ENCODE measurements around the gene TBPL2. TPM values are rescaled to one million over a fixed set of nuclear protein-coding genes. Genes with fewer than 3 reads are reported as not detected.
"Not testable (repeated sequence)": the region's sequence is repeated elsewhere in the genome, so short reads cannot be mapped to it uniquely, and the experiment has no call there.

The TBPL2 gene
- polyA plus RNA-seq (2013, experiment 1 of 2) = not detected
- polyA plus RNA-seq (2013, experiment 2 of 2) = not detected

GRCh38 chr14:55440385-55440784, at the start of gene TBPL2:
Gene TBPL2, minus strand, starts transcription at chr14:55440616. Its CDS starts 167 bp downstream, at chr14:55440449.
- H3K27ac ChIP-seq (ENCODE audit: low read depth, low read length, severe bottlenecking) = no peak within 1 kb of the TSS
- H3K4me3 ChIP-seq (ENCODE audit: extremely low read depth, insufficient read depth, low read length, poor library complexity, severe bottlenecking) = no peak within 1 kb of the TSS
- peaks cover 4% of the 10 kb centered on the region for H3K4me1 ChIP-seq (ENCODE audit: control insufficient read depth, insufficient read depth, low read length, poor library complexity, severe bottlenecking)
- no peaks in the 10 kb centered on the region for H3K9me3 ChIP-seq (ENCODE audit: control insufficient read depth, low read length)
- no peaks in the 10 kb centered on the region for H3K36me3 ChIP-seq (ENCODE audit: control insufficient read depth, insufficient read depth, low read length)
- WGBS, 2 experiments (ENCODE audit: insufficient coverage in 2 of 2) = 92 to 94% methylated on average over 19 to 28 of the region's 29 CpGs

- no peak overlapping the region for H3K4me3 ChIP-seq (ENCODE audit: extremely low read depth, insufficient read depth, low read length, poor library complexity, severe bottlenecking)
- H3K9me3 ChIP-seq (ENCODE audit: control insufficient read depth, low read length) = no peaks in the 10 kb centered on the region
- no peaks in the 10 kb centered on the region for H3K36me3 ChIP-seq (ENCODE audit: control insufficient read depth, insufficient read depth, low read length)
- H3K4me1 ChIP-seq (ENCODE audit: control insufficient read depth, insufficient read depth, low read length, poor library complexity, severe bottlenecking) = no peaks in the 10 kb centered on the region
- no peak overlapping the region for H3K27ac ChIP-seq (ENCODE audit: low read depth, low read length, severe bottlenecking)
- no CpG with 5 or more reads among the region's 4 CpGs for WGBS, 2 experiments (ENCODE audit: insufficient coverage in 2 of 2)
Observed at GRCh38 chr14:55488204-55488603, 47.8 kb upstream of the TBPL2 start.

GRCh38 chr14:55482936-55483605, 42.7 kb upstream of the TBPL2 start:
- Histone ChIP-seq H3K9me3 (ENCODE audit: control insufficient read depth, low read length) (no peaks in the 10 kb centered on the region), H3K4me1 (ENCODE audit: control insufficient read depth, insufficient read depth, low read length, poor library complexity, severe bottlenecking) (no peaks in the 10 kb centered on the region), H3K27ac (ENCODE audit: low read depth, low read length, severe bottlenecking) (no peak overlapping the region), H3K36me3 (ENCODE audit: control insufficient read depth, insufficient read depth, low read length) (no peaks in the 10 kb centered on the region), H3K4me3 (ENCODE audit: extremely low read depth, insufficient read depth, low read length, poor library complexity, severe bottlenecking) (no peak overlapping the region)
- 80 to 81% methylated on average over 3 of the region's 4 CpGs for WGBS, 2 experiments (ENCODE audit: insufficient coverage in 2 of 2)

- 89 to 100% methylated on average over 2 to 3 of the region's 5 CpGs for WGBS, 2 experiments (ENCODE audit: insufficient coverage in 2 of 2)
Observed at GRCh38 chr14:55481769-55482168, 41.4 kb upstream of the TBPL2 start.

GRCh38 chr14:55477680-55478079, 37.3 kb upstream of the TBPL2 start:
- no peaks in the 10 kb centered on the region for H3K36me3 ChIP-seq (ENCODE audit: control insufficient read depth, insufficient read depth, low read length)
- H3K4me1 ChIP-seq (ENCODE audit: control insufficient read depth, insufficient read depth, low read length, poor library complexity, severe bottlenecking) = no peaks in the 10 kb centered on the region
- H3K9me3 ChIP-seq (ENCODE audit: control insufficient read depth, low read length) = no peaks in the 10 kb centered on the region
- H3K4me3 ChIP-seq (ENCODE audit: extremely low read depth, insufficient read depth, low read length, poor library complexity, severe bottlenecking) = no peak overlapping the region
- no peak overlapping the region for H3K27ac ChIP-seq (ENCODE audit: low read depth, low read length, severe bottlenecking)
- 91 to 94% methylated on average over 2 of the region's 4 CpGs for WGBS, 2 experiments (ENCODE audit: insufficient coverage in 2 of 2)

More at GRCh38 chr14:55481769-55482168, 41.4 kb upstream of the TBPL2 start:
- H3K9me3 ChIP-seq (ENCODE audit: control insufficient read depth, low read length) = no peaks in the 10 kb centered on the region
- no peaks in the 10 kb centered on the region for H3K36me3 ChIP-seq (ENCODE audit: control insufficient read depth, insufficient read depth, low read length)
- no peaks in the 10 kb centered on the region for H3K4me1 ChIP-seq (ENCODE audit: control insufficient read depth, insufficient read depth, low read length, poor library complexity, severe bottlenecking)
- no peak overlapping the region for H3K27ac ChIP-seq (ENCODE audit: low read depth, low read length, severe bottlenecking)
- no peak overlapping the region for H3K4me3 ChIP-seq (ENCODE audit: extremely low read depth, insufficient read depth, low read length, poor library complexity, severe bottlenecking)

- 100% methylated on average over 2 of the region's 3 CpGs; no CpG with 5 or more reads in 1 of the 2 experiments for WGBS, 2 experiments (ENCODE audit: insufficient coverage in 2 of 2)
- H3K27ac ChIP-seq (ENCODE audit: low read depth, low read length, severe bottlenecking); H3K4me1 ChIP-seq (ENCODE audit: control insufficient read depth, insufficient read depth, low read length, poor library complexity, severe bottlenecking); H3K4me3 ChIP-seq (ENCODE audit: extremely low read depth, insufficient read depth, low read length, poor library complexity, severe bottlenecking); H3K9me3 ChIP-seq (ENCODE audit: control insufficient read depth, low read length); H3K36me3 ChIP-seq (ENCODE audit: control insufficient read depth, insufficient read depth, low read length): not testable (repeated sequence)
Observed at GRCh38 chr14:55476448-55476847, 36.0 kb upstream of the TBPL2 start.

GRCh38 chr14:55473786-55474185, 33.4 kb upstream of the TBPL2 start:
- Histone ChIP-seq H3K27ac (ENCODE audit: low read depth, low read length, severe bottlenecking) (no peak overlapping the region), H3K9me3 (ENCODE audit: control insufficient read depth, low read length) (no peaks in the 10 kb centered on the region), H3K36me3 (ENCODE audit: control insufficient read depth, insufficient read depth, low read length) (no peaks in the 10 kb centered on the region), H3K4me3 (ENCODE audit: extremely low read depth, insufficient read depth, low read length, poor library complexity, severe bottlenecking) (no peak overlapping the region), H3K4me1 (ENCODE audit: control insufficient read depth, insufficient read depth, low read length, poor library complexity, severe bottlenecking) (no peaks in the 10 kb centered on the region)
- no CpG with 5 or more reads among the region's 7 CpGs for WGBS, 2 experiments (ENCODE audit: insufficient coverage in 2 of 2)

GRCh38 chr14:55470025-55470424, 29.6 kb upstream of the TBPL2 start:
- H3K4me1 ChIP-seq (ENCODE audit: control insufficient read depth, insufficient read depth, low read length, poor library complexity, severe bottlenecking) = no peaks in the 10 kb centered on the region
- no peak overlapping the region for H3K27ac ChIP-seq (ENCODE audit: low read depth, low read length, severe bottlenecking)
- 82 to 89% methylated on average over 1 of the region's 1 CpG for WGBS, 2 experiments (ENCODE audit: insufficient coverage in 2 of 2)
- no peak overlapping the region for H3K4me3 ChIP-seq (ENCODE audit: extremely low read depth, insufficient read depth, low read length, poor library complexity, severe bottlenecking)
- H3K9me3 ChIP-seq (ENCODE audit: control insufficient read depth, low read length) = no peaks in the 10 kb centered on the region
- no peaks in the 10 kb centered on the region for H3K36me3 ChIP-seq (ENCODE audit: control insufficient read depth, insufficient read depth, low read length)

GRCh38 chr14:55467307-55467706, 26.9 kb upstream of the TBPL2 start:
- Histone ChIP-seq H3K27ac (ENCODE audit: low read depth, low read length, severe bottlenecking) (no peak overlapping the region), H3K4me3 (ENCODE audit: extremely low read depth, insufficient read depth, low read length, poor library complexity, severe bottlenecking) (no peak overlapping the region), H3K9me3 (ENCODE audit: control insufficient read depth, low read length) (no peaks in the 10 kb centered on the region), H3K36me3 (ENCODE audit: control insufficient read depth, insufficient read depth, low read length) (no peaks in the 10 kb centered on the region), H3K4me1 (ENCODE audit: control insufficient read depth, insufficient read depth, low read length, poor library complexity, severe bottlenecking) (no peaks in the 10 kb centered on the region)
- 85% methylated on average over 7 of the region's 7 CpGs for WGBS, 2 experiments (ENCODE audit: insufficient coverage in 2 of 2)

- no peak overlapping the region for H3K27ac ChIP-seq (ENCODE audit: low read depth, low read length, severe bottlenecking)
- no peaks in the 10 kb centered on the region for H3K36me3 ChIP-seq (ENCODE audit: control insufficient read depth, insufficient read depth, low read length)
- H3K4me1 ChIP-seq (ENCODE audit: control insufficient read depth, insufficient read depth, low read length, poor library complexity, severe bottlenecking) = peaks cover 9% of the 10 kb centered on the region
- H3K4me3 ChIP-seq (ENCODE audit: extremely low read depth, insufficient read depth, low read length, poor library complexity, severe bottlenecking) = no peak overlapping the region
- no peaks in the 10 kb centered on the region for H3K9me3 ChIP-seq (ENCODE audit: control insufficient read depth, low read length)
- 94 to 95% methylated on average over 4 to 5 of the region's 9 CpGs for WGBS, 2 experiments (ENCODE audit: insufficient coverage in 2 of 2)
Observed at GRCh38 chr14:55458800-55459515, 18.5 kb upstream of the TBPL2 start.

GRCh38 chr14:55457496-55457895, 17.1 kb upstream of the TBPL2 start:
- 92 to 93% methylated on average over 4 to 6 of the region's 6 CpGs for WGBS, 2 experiments (ENCODE audit: insufficient coverage in 2 of 2)

More at GRCh38 chr14:55457496-55457895, 17.1 kb upstream of the TBPL2 start:
- H3K4me3 ChIP-seq (ENCODE audit: extremely low read depth, insufficient read depth, low read length, poor library complexity, severe bottlenecking) = no peak overlapping the region
- H3K9me3 ChIP-seq (ENCODE audit: control insufficient read depth, low read length) = no peaks in the 10 kb centered on the region
- H3K4me1 ChIP-seq (ENCODE audit: control insufficient read depth, insufficient read depth, low read length, poor library complexity, severe bottlenecking) = peaks cover 15% of the 10 kb centered on the region
- no peaks in the 10 kb centered on the region for H3K36me3 ChIP-seq (ENCODE audit: control insufficient read depth, insufficient read depth, low read length)
- no peak overlapping the region for H3K27ac ChIP-seq (ENCODE audit: low read depth, low read length, severe bottlenecking)
